ENCODE results near the gene PDIA6.

- TF ChIP-seq GATA2 (IDR thresholded peaks at IDR 0.05; ENCODE audit: low read depth, low read length) = no peak
- TF ChIP-seq GATA3 (IDR thresholded peaks at IDR 0.05; ENCODE audit: low read depth, low read length) = no peak
Observed at GRCh38 chr2:10763461-10763800, 49.2 kb downstream of the PDIA6 start.

Data from SH-SY5Y (cell line).